ENCODE data around the gene CAB39L. TPM values are rescaled to one million over a fixed set of nuclear protein-coding genes. Genes with fewer than 3 reads are reported as not detected.

Gene CAB39L
- total and polyA plus RNA-seq, 2 donors from 2014 or later: 11.0 to 16.0 TPM

GRCh38 chr13:49399801-49400472, 43.9 kb downstream of the CAB39L start:
- no peaks in the 10 kb centered on the region for H3K27me3 ChIP-seq (ENCODE audit: control insufficient read depth, insufficient read depth, low read length)
- DNase-seq (peak in 2 of 5 donors; percentile 45 to 58), FAIRE-seq (no peak)
- peaks cover 0 to 2% (median 0%) of the 10 kb centered on the region in 3 donors for H3K9me3 ChIP-seq (ENCODE audit: control insufficient read depth in 2 of 3, insufficient read depth in 1 of 3, low read length in 3 of 3)
- no peaks in the 10 kb centered on the region for H3K4me1 ChIP-seq (ENCODE audit: control insufficient read depth in 2 of 3, insufficient read depth in 2 of 3, low read depth in 1 of 3, low read length in 3 of 3)
- H3K4me3 ChIP-seq (ENCODE audit: low read length in 3 of 3): peak overlapping the region in 2 of 3 donors; percentile 9 to 58
- no peaks in the 10 kb centered on the region for H3K36me3 ChIP-seq (ENCODE audit: control insufficient read depth in 2 of 3, insufficient read depth in 3 of 3, low read length in 3 of 3)
- no peak for TF ChIP-seq CTCF (IDR thresholded peaks at IDR 0.05; ENCODE audit: borderline replicate concordance, extremely low read depth, insufficient read depth)
- peak overlapping the region in 1 of 3 donors; percentile 16 for H3K9ac ChIP-seq (ENCODE audit: low read length in 3 of 3)
- no peak overlapping the region for H3K27ac ChIP-seq (ENCODE audit: low read depth in 2 of 2, low read length in 2 of 2)
- intact Hi-C loops (cut with DNase I): no loop called here

- no peak for DNase-seq
- Histone ChIP-seq H3K9ac (ENCODE audit: low read length in 3 of 3) (no peak overlapping the region), H3K4me1 (ENCODE audit: control insufficient read depth in 2 of 3, insufficient read depth in 2 of 3, low read depth in 1 of 3, low read length in 3 of 3) (no peaks in the 10 kb centered on the region), H3K27me3 (ENCODE audit: control insufficient read depth, insufficient read depth, low read length) (no peaks in the 10 kb centered on the region), H3K27ac (ENCODE audit: low read depth in 2 of 2, low read length in 2 of 2) (no peak overlapping the region), H3K4me3 (ENCODE audit: low read length in 3 of 3) (no peak overlapping the region), H3K36me3 (ENCODE audit: control insufficient read depth in 2 of 3, insufficient read depth in 3 of 3, low read length in 3 of 3) (no peaks in the 10 kb centered on the region), H3K9me3 (ENCODE audit: control insufficient read depth in 2 of 3, insufficient read depth in 1 of 3, low read length in 3 of 3) (no peaks in the 10 kb centered on the region)
- intact Hi-C loops (cut with DNase I): no loop called here
- TF ChIP-seq CTCF (IDR thresholded peaks at IDR 0.05; ENCODE audit: borderline replicate concordance, extremely low read depth, insufficient read depth): no peak
- FAIRE-seq: no peak
Observed at GRCh38 chr13:49395878-49396380, 47.9 kb downstream of the CAB39L start.

- no peak for TF ChIP-seq CTCF (IDR thresholded peaks at IDR 0.05; ENCODE audit: borderline replicate concordance, extremely low read depth, insufficient read depth)
- no peaks in the 10 kb centered on the region for H3K27me3 ChIP-seq (ENCODE audit: control insufficient read depth, insufficient read depth, low read length)
- no peak for FAIRE-seq
- H3K4me1 ChIP-seq (ENCODE audit: control insufficient read depth in 2 of 3, insufficient read depth in 2 of 3, low read depth in 1 of 3, low read length in 3 of 3): no peaks in the 10 kb centered on the region
- no peak overlapping the region for H3K27ac ChIP-seq (ENCODE audit: low read depth in 2 of 2, low read length in 2 of 2)
- intact Hi-C loops (cut with DNase I): no loop called here
- no peaks in the 10 kb centered on the region for H3K36me3 ChIP-seq (ENCODE audit: control insufficient read depth in 2 of 3, insufficient read depth in 3 of 3, low read length in 3 of 3)
- no peak overlapping the region for H3K4me3 ChIP-seq (ENCODE audit: low read length in 3 of 3)
- no peak overlapping the region for H3K9ac ChIP-seq (ENCODE audit: low read length in 3 of 3)
- no peaks in the 10 kb centered on the region for H3K9me3 ChIP-seq (ENCODE audit: control insufficient read depth in 2 of 3, insufficient read depth in 1 of 3, low read length in 3 of 3)
- no peak for DNase-seq
Observed at GRCh38 chr13:49395451-49395865, 48.4 kb downstream of the CAB39L start.
